ENCODE measurements around the gene NUBP2. TPM values are rescaled to one million over a fixed set of nuclear protein-coding genes. Genes with fewer than 3 reads are reported as not detected.

NUBP2 gene
- total RNA-seq, 1 experiment from 2014 or later: 95.1 TPM

GRCh38 chr16:1754204-1754603 is 28.6 kb upstream of the NUBP2 start:
- no peaks in the 10 kb centered on the region for H3K9me2 ChIP-seq (replicated peaks; ENCODE audit: low read length)
- no peaks in the 10 kb centered on the region for H4K20me1 ChIP-seq (ENCODE audit: low read length)
- no peak overlapping the region for H3K4me2 ChIP-seq (ENCODE audit: low read length)
- no TSS peak for BruUV-seq (replicated peaks)
- no peak overlapping the region for H3K9ac ChIP-seq (ENCODE audit: low read length)
- no peaks in the 10 kb centered on the region for H3K27me3 ChIP-seq (ENCODE audit: low read length)
- H2AFZ ChIP-seq (ENCODE audit: low read length): no peak overlapping the region
- H3F3A ChIP-seq (ENCODE audit: low read length, unreplicated experiment): no peaks in the 10 kb centered on the region
- TF ChIP-seq EZH2 (IDR thresholded peaks at IDR 0.05; ENCODE audit: low read length, unreplicated experiment) (no peak), CTCF (conservative IDR thresholded peaks at IDR 0.05; ENCODE audit: low read depth, low read length) (no peak), EZH2phosphoT487 (IDR thresholded peaks at IDR 0.05; ENCODE audit: borderline replicate concordance, low read length) (no peak)
- ChIA-PET POLR2A (ENCODE audit: unreplicated experiment) (no interaction called here), CTCF (no interaction called here)
- no peaks in the 10 kb centered on the region for H3K79me2 ChIP-seq (ENCODE audit: low read length)
- ATAC-seq (no peak), DNase-seq (no peak)
- H3K27ac ChIP-seq (ENCODE audit: low read length): no peak overlapping the region
- intact Hi-C loops (cut with micrococcal nuclease): no loop called here
- no peak overlapping the region for H3K4me3 ChIP-seq (ENCODE audit: low read length)
- no peaks in the 10 kb centered on the region for H3K36me3 ChIP-seq (ENCODE audit: low read depth, low read length)
- no peaks in the 10 kb centered on the region for H3K9me3 ChIP-seq (ENCODE audit: low read length)
- H3K4me1 ChIP-seq (ENCODE audit: insufficient read depth, low read length): no peaks in the 10 kb centered on the region

GRCh38 chr16:1757714-1758461 is 24.9 kb upstream of the NUBP2 start:
- Histone ChIP-seq H2AFZ (ENCODE audit: low read length) (no peak overlapping the region), H4K20me1 (ENCODE audit: low read length) (no peaks in the 10 kb centered on the region), H3K36me3 (ENCODE audit: low read depth, low read length) (no peaks in the 10 kb centered on the region), H3K27ac (ENCODE audit: low read length) (no peak overlapping the region), H3K79me2 (ENCODE audit: low read length) (no peaks in the 10 kb centered on the region), H3K9me3 (ENCODE audit: low read length) (no peaks in the 10 kb centered on the region), H3K27me3 (ENCODE audit: low read length) (no peaks in the 10 kb centered on the region), H3K4me1 (ENCODE audit: insufficient read depth, low read length) (no peaks in the 10 kb centered on the region), H3K4me3 (ENCODE audit: low read length) (no peak overlapping the region), H3K9me2 (replicated peaks; ENCODE audit: low read length) (no peaks in the 10 kb centered on the region), H3K9ac (ENCODE audit: low read length) (no peak overlapping the region), H3F3A (ENCODE audit: low read length, unreplicated experiment) (no peaks in the 10 kb centered on the region), H3K4me2 (ENCODE audit: low read length) (no peak overlapping the region)
- CTCF ChIA-PET: no interaction called here
- intact Hi-C loops (cut with micrococcal nuclease): no loop called here
- ATAC-seq (no peak), DNase-seq (no peak)
- no peak for TF ChIP-seq EZH2 (IDR thresholded peaks at IDR 0.05; ENCODE audit: low read length, unreplicated experiment)
- TF ChIP-seq CTCF (conservative IDR thresholded peaks at IDR 0.05; ENCODE audit: low read depth, low read length): no peak
- TF ChIP-seq EZH2phosphoT487 (IDR thresholded peaks at IDR 0.05; ENCODE audit: borderline replicate concordance, low read length): no peak
- BruUV-seq (replicated peaks): no TSS peak
- POLR2A ChIA-PET (ENCODE audit: unreplicated experiment): no interaction called here

- DNase-seq (no peak), ATAC-seq (no peak)
- intact Hi-C loops (cut with micrococcal nuclease): no loop called here
- Histone ChIP-seq H3K36me3 (ENCODE audit: low read depth, low read length) (no peaks in the 10 kb centered on the region), H3K27me3 (ENCODE audit: low read length) (no peaks in the 10 kb centered on the region), H2AFZ (ENCODE audit: low read length) (no peak overlapping the region), H3K4me3 (ENCODE audit: low read length) (no peak overlapping the region), H4K20me1 (ENCODE audit: low read length) (no peaks in the 10 kb centered on the region), H3K9me2 (replicated peaks; ENCODE audit: low read length) (no peaks in the 10 kb centered on the region), H3K79me2 (ENCODE audit: low read length) (no peaks in the 10 kb centered on the region), H3K9me3 (ENCODE audit: low read length) (no peaks in the 10 kb centered on the region), H3K4me1 (ENCODE audit: insufficient read depth, low read length) (no peaks in the 10 kb centered on the region), H3F3A (ENCODE audit: low read length, unreplicated experiment) (no peaks in the 10 kb centered on the region), H3K9ac (ENCODE audit: low read length) (no peak overlapping the region), H3K4me2 (ENCODE audit: low read length) (no peak overlapping the region), H3K27ac (ENCODE audit: low read length) (no peak overlapping the region)
- TF ChIP-seq EZH2phosphoT487 (IDR thresholded peaks at IDR 0.05; ENCODE audit: borderline replicate concordance, low read length) (no peak), EZH2 (IDR thresholded peaks at IDR 0.05; ENCODE audit: low read length, unreplicated experiment) (no peak), CTCF (conservative IDR thresholded peaks at IDR 0.05; ENCODE audit: low read depth, low read length) (no peak)
- ChIA-PET POLR2A (ENCODE audit: unreplicated experiment) (no interaction called here), CTCF (no interaction called here)
- BruUV-seq (replicated peaks): no TSS peak
Observed at GRCh38 chr16:1758923-1759322, 23.8 kb upstream of the NUBP2 start.

Data from PC-3 (cell line).